ENCODE data around the gene IKBKG.

- TF ChIP-seq CTCF (IDR thresholded peaks at IDR 0.05) (no peak), POLR2A (IDR thresholded peaks at IDR 0.05) (no peak)
Observed at GRCh38 chrX:154549766-154550165, 2.3 kb downstream of the IKBKG start.

Measured in body of pancreas (tissue), 4 donors.